ENCODE measurements around the gene TMCC2.
A peak's percentile ranks its signal among the peaks of the same experiment; 100 is the strongest.

TMCC2 gene

DNA sequence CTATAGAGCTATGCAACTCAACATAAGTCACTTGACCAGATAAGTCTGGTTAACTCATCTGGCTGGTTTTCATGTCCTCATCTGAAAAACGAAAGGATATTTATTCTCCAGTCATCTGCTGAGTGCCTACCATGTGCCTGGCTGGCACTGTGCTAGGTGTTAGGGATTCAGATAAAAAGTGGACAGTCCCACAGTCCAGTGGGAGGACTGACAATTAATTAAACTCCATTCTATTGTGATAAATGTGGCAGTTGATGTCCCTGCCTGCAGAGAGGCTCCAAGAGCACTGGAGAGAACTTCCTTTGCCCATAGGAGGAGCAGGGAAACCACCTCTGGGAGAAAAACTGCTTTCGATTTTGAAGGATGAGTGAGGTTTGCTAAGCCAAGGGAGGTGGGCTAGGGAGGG is 88.4 kb downstream of the TMCC2 start:
- no peak for ATAC-seq

GRCh38 chr1:205317311-205317917 is 89.7 kb downstream of the TMCC2 start:
- TF ChIP-seq OSR1 (CRISPR knock-in tag; IDR thresholded peaks at IDR 0.05) (no peak), ZFP30 (CRISPR knock-in tag; IDR thresholded peaks at IDR 0.05) (no peak), BACH2 (CRISPR knock-in tag; IDR thresholded peaks at IDR 0.05; ENCODE audit: borderline replicate concordance) (no peak)

More for the DNA sequence above, 88.4 kb downstream of the TMCC2 start:
- TF ChIP-seq ZC3H10 (CRISPR knock-in tag; IDR thresholded peaks at IDR 0.05), result no peak

GRCh38 chr1:205318231-205318991 is 90.7 kb downstream of the TMCC2 start:
- no peak for TF ChIP-seq TOX (CRISPR knock-in tag; IDR thresholded peaks at IDR 0.05; ENCODE audit: borderline replicate concordance)
- TF ChIP-seq ISL1 (CRISPR knock-in tag; IDR thresholded peaks at IDR 0.05), result no peak
- TF ChIP-seq, protein P1, sequence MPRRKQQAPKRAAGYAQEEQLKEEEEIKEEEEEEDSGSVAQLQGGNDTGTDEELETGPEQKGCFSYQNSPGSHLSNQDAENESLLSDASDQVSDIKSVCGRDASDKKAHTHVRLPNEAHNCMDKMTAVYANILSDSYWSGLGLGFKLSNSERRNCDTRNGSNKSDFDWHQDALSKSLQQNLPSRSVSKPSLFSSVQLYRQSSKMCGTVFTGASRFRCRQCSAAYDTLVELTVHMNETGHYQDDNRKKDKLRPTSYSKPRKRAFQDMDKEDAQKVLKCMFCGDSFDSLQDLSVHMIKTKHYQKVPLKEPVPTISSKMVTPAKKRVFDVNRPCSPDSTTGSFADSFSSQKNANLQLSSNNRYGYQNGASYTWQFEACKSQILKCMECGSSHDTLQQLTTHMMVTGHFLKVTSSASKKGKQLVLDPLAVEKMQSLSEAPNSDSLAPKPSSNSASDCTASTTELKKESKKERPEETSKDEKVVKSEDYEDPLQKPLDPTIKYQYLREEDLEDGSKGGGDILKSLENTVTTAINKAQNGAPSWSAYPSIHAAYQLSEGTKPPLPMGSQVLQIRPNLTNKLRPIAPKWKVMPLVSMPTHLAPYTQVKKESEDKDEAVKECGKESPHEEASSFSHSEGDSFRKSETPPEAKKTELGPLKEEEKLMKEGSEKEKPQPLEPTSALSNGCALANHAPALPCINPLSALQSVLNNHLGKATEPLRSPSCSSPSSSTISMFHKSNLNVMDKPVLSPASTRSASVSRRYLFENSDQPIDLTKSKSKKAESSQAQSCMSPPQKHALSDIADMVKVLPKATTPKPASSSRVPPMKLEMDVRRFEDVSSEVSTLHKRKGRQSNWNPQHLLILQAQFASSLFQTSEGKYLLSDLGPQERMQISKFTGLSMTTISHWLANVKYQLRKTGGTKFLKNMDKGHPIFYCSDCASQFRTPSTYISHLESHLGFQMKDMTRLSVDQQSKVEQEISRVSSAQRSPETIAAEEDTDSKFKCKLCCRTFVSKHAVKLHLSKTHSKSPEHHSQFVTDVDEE (CRISPR knock-in tag; IDR thresholded peaks at IDR 0.05), result no peak
- no peak for TF ChIP-seq ZFP30 (CRISPR knock-in tag; IDR thresholded peaks at IDR 0.05)
- no peak for TF ChIP-seq ZC3H10 (CRISPR knock-in tag; IDR thresholded peaks at IDR 0.05)
- no peak for TF ChIP-seq TCF4 (CRISPR knock-in tag; IDR thresholded peaks at IDR 0.05; ENCODE audit: borderline replicate concordance)
- no peak for TF ChIP-seq BACH2 (CRISPR knock-in tag; IDR thresholded peaks at IDR 0.05; ENCODE audit: borderline replicate concordance)
- no peak for TF ChIP-seq SNAI2 (CRISPR knock-in tag; IDR thresholded peaks at IDR 0.05)
- TF ChIP-seq PATZ1 (CRISPR knock-in tag; IDR thresholded peaks at IDR 0.05; ENCODE audit: borderline replicate concordance), result no peak
- no peak for TF ChIP-seq ZNF70 (CRISPR knock-in tag; IDR thresholded peaks at IDR 0.05)
- no peak for TF ChIP-seq GLIS3 (CRISPR knock-in tag; IDR thresholded peaks at IDR 0.05)
- no peak for TF ChIP-seq ARNTL (CRISPR knock-in tag; IDR thresholded peaks at IDR 0.05; ENCODE audit: borderline replicate concordance, low read depth)
- no peak for TF ChIP-seq ESRRG (CRISPR knock-in tag; IDR thresholded peaks at IDR 0.05)
- TF ChIP-seq ZFP3 (CRISPR knock-in tag; IDR thresholded peaks at IDR 0.05), result no peak
- no peak for TF ChIP-seq POU6F1 (CRISPR knock-in tag; IDR thresholded peaks at IDR 0.05; ENCODE audit: borderline replicate concordance, low read depth)
- no peak for TF ChIP-seq OSR1 (CRISPR knock-in tag; IDR thresholded peaks at IDR 0.05)
- TF ChIP-seq CREB5 (CRISPR knock-in tag; IDR thresholded peaks at IDR 0.05; ENCODE audit: low read depth), result no peak
- no peak for TF ChIP-seq RARB (CRISPR knock-in tag; IDR thresholded peaks at IDR 0.05)
- TF ChIP-seq CSDC2 (CRISPR knock-in tag; IDR thresholded peaks at IDR 0.05), result no peak
- no peak for ATAC-seq

More at GRCh38 chr1:205317311-205317917, 89.7 kb downstream of the TMCC2 start:
- peak; percentile 41 for ATAC-seq
